CD4-positive, alpha-beta T cell treated with Interleukin-12 subunit alpha and Interleukin-12 subunit beta, for 1 hour (primary cell): ENCODE data around the gene SLC5A8.
"Not testable (repeated sequence)": the region's sequence is repeated elsewhere in the genome, so short reads cannot be mapped to it uniquely, and the experiment has no call there.

Source experiments
- DNase-seq: peaks from one replicate; pipeline ENCODE4 v3.0.0-alpha.2; 2020

Gene SLC5A8

GRCh38 chr12:101166866-101167265 is 43.2 kb downstream of the SLC5A8 start:
- no peak for DNase-seq

DNA sequence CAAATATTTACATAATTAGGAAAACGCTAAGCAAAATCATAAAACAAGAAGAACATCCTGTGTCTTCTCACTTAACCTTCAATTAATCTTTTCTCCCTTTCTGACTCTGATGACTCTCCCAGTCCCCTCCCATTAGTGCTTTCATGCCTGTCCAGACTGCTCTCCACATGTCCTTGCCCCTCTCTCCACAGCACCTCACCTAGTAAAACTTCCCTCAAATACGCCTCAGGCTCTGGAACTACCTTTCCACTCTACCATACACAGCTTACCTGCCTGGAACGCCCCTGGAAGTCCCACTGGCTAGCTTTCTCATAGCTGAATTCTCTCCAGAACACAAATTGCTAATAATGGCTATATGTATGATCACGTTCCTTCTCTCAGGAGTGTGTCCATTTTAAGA is 44.7 kb downstream of the SLC5A8 start:
- DNase-seq = no peak

DNA sequence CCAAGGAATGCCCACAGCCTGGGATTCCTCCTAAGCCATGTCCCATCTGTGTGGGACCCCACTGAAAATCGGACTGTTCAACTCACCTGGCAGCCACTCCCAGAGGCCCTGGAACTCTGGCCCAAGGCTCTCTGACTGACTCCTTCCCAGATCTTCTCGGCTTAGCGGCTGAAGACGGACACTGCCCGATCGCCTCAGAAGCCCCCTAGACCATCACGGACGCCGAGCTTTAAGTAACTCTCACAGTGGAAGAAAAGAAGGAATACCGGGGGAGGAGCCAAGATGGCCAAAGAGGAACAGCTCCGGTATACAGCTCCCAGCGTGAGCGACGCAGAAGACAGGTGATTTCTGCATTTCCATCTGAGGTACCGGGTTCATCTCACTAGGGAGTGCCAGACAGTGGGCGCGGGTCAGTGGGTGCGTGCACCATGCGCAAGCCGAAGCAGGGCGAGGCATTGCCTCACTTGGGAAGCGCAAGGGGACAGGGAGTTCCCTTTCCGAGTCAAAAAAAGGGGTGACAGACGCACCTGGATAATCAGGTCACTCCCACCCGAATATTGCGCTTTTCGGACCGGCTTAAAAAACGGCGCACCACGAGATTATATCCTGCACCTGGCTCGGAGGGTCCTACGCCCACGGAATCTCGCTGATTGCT is 64.1 kb downstream of the SLC5A8 start:
- DNase-seq = not testable (repeated sequence)

DNA sequence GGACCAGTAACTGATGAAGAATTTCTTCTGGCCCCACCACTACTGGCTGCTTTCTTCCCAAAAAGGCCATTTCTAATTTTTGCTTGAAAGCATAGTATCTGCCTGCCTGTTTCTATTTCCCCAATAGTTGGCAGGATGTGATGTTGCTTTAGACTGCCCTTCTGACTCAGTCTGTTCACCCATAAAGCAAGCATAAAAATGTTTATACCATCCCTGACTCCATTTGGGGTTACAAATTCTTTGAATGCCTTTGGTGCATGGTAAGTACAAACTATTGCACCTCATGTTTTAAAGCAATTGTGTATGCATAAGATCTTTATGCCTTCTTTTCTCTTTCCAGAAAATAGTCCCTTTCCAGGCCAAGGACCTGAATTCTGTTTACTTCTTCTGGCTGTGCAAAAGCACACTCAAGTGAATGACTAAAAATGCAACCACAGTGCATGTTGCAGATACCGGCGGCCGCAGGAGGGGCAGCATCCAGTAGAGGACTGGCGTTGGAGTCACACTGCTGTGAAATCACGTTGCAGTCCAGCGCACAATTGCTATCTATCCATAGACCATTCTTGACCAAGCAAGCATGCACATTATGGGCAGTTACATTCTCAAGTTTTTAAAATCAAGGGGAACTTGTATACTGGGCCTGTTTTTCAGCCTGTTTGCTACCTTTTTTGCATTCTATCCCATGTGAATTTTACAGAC is 82.4 kb downstream of the SLC5A8 start:
- no peak for DNase-seq

DNA sequence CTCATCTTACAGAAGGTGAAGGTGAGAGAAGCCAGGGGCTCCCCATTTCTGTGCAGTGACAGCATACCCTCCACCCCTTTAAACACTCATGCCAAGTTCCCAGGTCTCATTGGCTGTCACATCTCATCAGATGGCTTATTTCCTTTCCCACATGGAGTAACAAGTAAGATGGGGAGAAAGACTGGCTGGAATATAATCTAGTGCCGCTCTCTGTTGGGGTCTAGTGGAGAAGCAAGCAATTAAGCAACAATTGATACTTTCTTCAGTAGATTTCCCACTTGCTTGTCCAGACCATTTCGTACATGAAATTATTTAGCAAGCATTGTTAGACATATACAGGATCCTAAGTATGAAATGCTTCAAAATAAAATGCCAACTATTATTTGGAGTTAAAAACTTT is 92.2 kb downstream of the SLC5A8 start:
- DNase-seq = no peak

DNA sequence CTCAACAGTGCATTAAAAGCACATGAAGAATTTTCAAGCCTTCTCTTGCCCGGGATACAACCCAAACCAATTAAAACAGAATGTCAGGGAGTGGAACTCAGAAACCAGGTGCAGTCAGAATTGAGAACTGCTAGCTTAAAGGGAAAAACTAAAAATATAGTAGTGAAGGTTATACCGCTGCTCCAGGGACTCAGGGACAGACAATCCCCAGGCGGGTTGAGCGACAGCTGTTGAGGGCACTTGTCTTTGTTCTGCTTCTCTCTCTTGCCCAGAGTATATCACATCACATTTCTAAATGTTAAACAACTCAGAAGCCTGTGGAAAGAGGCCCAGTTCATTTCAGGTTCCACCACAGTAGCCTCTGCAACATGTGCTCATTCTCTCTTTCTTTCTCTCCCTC is 93.1 kb downstream of the SLC5A8 start:
- DNase-seq = no peak

- no peak for DNase-seq
Observed at GRCh38 chr12:101115326-101115725, 94.7 kb downstream of the SLC5A8 start.

GRCh38 chr12:101111441-101111840 is 98.6 kb downstream of the SLC5A8 start:
- no peak for DNase-seq

GRCh38 chr12:101110866-101111265 is 99.2 kb downstream of the SLC5A8 start:
- no peak for DNase-seq

GRCh38 chr12:101108130-101108529 is 101.9 kb downstream of the SLC5A8 start:
- no peak for DNase-seq

DNA sequence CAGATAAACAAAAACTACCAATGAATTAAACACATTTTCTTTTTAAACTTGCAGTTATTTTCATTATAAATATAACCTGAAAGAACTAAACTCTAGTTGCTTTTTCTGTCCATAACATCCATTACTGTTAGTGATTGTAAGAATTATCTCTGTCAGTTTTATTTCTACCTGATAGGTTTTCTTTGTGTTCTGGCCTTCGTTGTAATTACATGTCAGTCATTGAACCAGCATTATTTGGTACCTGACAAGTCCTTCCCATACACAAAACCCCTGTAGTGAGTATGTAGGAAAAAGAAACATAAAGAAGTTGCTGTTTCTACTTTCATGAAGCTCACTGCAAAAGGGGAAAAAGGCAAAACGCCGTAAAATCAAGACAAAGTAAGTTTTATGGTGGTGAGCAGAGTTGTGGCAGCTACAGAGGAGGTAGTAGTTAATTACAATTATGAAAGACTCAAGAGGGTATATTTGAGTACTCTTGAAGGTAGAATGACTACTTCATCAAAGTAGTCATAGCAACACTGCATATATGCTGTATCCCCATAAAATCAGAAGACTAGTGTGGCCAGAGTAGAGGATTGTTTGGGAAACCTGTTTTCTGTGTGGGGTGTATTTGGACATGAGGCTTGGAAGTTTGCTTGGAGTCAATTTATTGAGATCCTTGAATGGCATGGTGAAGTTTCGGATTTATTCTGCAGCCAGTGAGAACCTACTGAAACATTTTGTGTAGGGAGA is 102.8 kb downstream of the SLC5A8 start:
- DNase-seq = no peak
